Measurements from ENCODE around the gene LHX2.

- TF ChIP-seq CTCF (IDR thresholded peaks at IDR 0.05; ENCODE audit: low read depth, low read length) (no peak), EZH2phosphoT487 (IDR thresholded peaks at IDR 0.05; ENCODE audit: low read depth) (no peak)
Observed at GRCh38 chr9:124006448-124007361, 4.9 kb upstream of the LHX2 start.

Data from OCI-LY3 (cell line).